NOMO-1 (cell line): ENCODE data around the gene NR1H2.

Source experiments
- DNase-seq, 2 experiments: peaks; one replicate each; lab custom pipeline; 2025; ENCODE audit not compliant: unreplicated experiment in 2 of 2; lab: John Stamatoyannopoulos, UW

Gene NR1H2

DNA sequence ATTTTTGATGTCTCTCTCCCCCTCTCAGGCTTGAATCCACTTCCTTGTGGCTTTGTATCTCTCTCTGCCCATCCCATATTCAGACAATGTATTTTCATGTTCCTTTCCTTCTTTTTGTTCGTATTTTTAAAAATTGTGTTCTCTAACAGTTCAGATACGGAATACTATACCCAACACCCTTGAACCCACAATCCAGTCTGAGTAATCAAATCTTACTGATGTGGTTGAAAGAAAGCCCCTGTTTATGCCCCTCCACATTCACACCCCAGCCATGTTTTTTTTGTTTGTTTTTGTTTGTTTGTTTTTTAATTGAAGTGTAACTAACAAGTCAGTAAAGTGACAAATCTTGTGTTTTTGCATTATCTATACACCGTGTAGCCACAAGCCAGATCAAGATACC lies 43.9 kb downstream of the NR1H2 start:
- no peak for DNase-seq

DNA sequence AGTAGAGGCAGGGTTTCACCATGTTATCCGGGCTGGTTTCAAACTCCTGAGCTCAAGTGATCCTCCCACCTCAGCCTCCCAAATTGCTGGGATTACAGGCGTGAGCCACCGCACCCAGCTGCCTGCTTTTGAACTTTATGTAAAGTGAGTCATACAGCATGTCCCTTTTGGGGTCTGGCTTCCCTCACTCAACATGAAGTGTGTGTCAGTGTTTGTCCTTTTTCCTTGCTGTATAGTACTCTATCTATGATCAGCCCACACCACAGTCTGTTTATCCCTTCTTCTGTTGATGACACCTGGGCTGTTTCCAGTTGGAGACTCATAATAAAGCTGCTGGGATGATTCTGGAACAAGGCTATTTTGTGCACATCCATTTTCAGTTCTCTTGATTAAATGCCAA lies 44.6 kb downstream of the NR1H2 start:
- DNase-seq: no peak

DNA sequence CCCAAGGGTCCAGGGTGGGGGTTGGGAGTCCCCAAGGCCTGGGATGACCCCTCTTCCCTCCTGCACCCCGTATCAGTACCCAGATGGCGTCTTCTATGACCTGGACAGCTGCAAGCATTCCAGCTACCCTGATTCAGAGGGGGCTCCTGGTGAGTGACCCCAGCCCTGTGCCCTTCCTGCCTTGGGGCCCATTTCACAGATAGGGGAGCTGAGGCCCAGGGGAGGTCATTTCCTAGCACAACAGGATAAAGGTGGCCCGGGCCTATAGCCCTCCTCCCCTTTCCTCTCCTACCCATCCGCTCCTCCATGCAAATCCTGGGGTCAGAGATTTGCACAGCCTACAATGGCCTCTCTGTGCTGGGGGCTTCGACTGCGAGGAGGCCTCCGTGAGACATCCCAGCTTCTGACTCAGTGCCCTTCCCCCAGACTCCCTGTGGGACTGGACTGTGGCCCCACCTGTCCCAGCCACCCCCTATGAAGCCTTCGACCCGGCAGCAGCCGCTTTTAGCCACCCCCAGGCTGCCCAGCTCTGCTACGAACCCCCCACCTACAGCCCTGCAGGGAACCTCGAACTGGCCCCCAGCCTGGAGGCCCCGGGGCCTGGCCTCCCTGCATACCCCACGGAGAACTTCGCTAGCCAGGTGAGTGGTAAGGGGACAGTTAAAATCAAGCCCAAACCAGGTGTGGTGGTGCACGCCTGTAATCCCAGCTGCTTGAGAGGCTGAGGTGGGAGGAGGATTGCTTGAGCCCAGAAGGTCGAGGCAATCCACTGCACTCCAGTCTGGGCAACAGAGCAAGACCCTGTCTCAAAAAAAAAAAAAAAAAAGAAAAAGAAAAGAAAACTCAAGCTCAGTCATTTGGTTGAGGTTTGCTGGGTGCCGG lies 46.4 kb downstream of the NR1H2 start:
- DNase-seq: no peak

DNA sequence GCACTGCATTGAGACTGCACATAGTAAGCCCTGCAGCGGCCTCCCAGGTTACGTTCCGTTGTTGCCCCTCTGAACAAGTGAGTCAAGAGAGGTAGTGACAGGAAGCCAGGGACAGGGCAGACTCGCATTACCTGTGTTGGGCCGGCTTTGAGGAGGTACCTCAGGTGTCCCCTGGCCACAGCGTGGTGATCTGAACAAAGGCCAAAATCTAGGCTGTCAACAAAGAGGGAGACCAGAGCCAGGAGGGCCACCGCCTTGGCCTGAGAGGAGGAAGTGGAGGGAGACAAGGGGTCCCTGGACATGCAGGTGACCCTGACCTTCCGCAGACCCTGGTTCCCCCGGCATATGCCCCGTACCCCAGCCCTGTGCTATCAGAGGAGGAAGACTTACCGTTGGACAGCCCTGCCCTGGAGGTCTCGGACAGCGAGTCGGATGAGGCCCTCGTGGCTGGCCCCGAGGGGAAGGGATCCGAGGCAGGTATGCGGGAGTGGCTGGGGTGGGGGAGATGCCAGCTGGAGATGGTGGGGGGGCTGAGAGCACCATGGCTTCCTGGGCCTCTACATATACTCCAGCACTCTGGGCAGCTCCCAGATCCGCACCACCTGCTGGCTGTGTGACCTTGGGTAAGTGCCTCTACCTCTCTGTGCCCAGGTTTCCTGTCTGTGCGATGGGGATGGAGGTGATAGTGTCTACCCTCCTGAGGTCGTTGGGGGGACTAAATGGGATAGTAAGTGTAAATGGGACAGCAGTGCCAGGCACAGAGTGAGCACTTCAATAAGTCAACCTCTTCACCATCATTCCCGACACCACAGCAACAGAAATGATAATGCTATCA lies 47.2 kb downstream of the NR1H2 start:
- no peak for DNase-seq

DNA sequence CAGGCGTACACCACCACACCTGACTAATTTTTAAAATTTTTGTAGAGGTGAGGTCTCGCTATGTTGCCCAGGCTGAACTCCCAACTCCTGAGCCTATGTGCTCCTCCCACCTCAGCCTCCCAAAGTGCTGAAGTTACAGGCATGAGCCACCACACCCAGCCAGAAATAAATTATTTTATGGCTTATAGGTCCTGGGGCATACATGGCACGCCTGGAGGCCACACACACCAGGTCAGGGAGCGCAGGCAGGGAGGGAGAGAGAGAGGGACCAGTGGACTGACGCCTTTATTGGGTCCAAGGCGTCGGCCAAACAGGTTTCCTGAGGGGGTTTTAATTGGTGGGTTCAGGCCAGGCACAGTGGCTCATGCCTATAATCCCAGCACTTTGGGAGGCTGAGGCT lies 49.3 kb downstream of the NR1H2 start:
- DNase-seq: no peak

DNA sequence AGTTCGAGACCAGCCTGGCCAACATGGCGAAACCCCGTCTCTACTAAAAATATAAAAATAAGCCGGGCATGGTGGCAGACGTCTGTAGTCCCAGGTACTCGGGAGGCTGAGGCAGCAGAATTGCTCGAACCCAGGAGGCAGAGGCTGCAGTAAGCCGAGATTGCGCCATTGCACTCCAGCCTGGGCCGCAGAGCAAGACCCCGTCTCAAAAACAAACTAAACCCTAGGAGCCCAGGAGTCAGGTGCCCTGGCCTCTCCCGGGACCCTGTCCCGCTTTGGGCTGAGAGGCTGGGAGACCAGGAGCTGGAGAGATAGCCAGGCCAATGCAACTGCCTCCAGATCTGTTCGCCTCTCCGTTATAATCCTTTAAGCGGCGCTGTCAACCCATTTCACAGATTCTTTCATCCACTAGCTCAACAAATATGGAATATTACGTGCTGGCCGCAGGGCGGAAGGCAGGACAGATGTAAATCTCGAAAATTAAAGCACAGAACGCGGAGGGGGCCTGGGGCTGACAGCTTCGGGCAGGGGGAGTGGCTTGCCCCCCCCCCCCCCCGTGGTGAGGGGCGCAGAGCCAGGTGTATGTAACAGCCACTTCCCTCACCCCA lies 51.2 kb downstream of the NR1H2 start:
- DNase-seq: no peak

DNA sequence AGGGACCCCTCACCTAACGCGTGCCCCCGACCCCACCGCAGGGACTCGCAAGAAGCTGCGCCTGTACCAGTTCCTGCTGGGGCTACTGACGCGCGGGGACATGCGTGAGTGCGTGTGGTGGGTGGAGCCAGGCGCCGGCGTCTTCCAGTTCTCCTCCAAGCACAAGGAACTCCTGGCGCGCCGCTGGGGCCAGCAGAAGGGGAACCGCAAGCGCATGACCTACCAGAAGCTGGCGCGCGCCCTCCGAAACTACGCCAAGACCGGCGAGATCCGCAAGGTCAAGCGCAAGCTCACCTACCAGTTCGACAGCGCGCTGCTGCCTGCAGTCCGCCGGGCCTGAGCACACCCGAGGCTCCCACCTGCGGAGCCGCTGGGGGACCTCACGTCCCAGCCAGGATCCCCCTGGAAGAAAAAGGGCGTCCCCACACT lies 51.8 kb downstream of the NR1H2 start:
- DNase-seq: peak; percentile 93 to 96

DNA sequence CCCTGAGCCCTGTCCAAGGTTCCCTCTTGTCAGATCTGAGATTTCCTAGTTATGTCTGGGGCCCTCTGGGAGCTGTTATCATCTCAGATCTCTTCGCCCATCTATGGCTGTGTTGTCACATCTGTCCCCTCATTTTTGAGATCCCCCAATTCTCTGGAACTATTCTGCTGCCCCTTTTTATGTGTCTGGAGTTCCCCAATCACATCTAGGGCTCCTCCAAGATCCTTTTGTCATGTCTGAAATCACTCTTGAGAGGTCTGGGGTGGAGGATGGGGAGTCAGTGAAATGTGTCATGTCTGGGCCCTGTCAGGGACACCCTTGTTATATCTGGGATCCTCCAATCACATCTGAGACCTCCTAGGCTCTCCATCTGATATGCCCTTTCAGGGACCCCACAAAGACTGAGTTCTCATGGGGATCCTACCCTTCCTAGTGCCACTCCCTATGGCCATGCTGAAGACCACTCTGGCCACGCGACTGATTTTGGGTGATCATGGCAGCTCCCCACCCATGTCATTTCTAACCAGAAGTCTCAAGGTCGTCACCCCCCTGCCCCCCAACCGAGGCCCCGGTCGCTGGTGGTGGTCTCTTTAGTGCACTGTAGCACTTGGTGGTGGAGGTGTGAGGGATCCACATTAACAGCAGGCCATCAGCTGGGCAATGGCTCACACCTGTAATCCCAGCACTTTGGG lies 52.7 kb downstream of the NR1H2 start:
- DNase-seq: no peak

DNA sequence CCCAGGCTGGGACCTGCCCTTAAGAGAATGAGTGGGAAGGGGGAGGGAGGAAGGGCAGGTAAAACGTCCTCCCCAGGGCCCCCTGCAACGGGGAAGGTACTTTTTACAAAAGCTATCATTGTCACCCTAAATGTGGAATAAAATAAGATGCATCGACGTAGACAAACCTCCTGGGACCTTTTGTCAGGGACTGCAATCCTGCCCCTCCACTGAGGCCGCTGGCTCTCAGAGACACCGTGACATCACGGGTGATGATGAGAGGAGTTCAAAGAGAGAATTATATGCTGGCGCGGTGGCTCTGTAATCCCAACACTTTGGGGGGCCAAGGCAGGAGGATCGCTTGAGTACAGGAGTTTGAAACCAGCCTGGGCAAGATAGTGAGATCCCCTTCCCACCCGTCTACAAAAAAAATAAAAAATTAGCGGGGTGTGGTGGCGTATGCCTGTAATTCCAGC lies 54.7 kb downstream of the NR1H2 start:
- no peak for DNase-seq

GRCh38 chr19:50431343-50432220 lies 55.3 kb downstream of the NR1H2 start:
- peak; percentile 77 to 82 for DNase-seq

- no peak for DNase-seq
Measured at GRCh38 chr19:50432221-50433028, 56.2 kb downstream of the NR1H2 start, which contains the start of gene MYBPC2. Gene MYBPC2, plus strand, starts transcription at chr19:50432892. Its CDS starts 62 bp downstream, at chr19:50432954.
